NCI-H1930 (cell line): ENCODE measurements around the gene ZNF236.

Experiments
- DNase-seq, 2 experiments: peaks; one replicate each; lab custom pipeline; 2025; lab: John Stamatoyannopoulos, UW

ZNF236 gene

GRCh38 chr18:76973520-76974266 lies 151.3 kb downstream of the ZNF236 start:
- DNase-seq: no peak

- no peak for DNase-seq
Measured at GRCh38 chr18:76974386-76974785, 152.0 kb downstream of the ZNF236 start.

GRCh38 chr18:76975577-76976110 lies 153.3 kb downstream of the ZNF236 start:
- no peak for DNase-seq

GRCh38 chr18:76977108-76977621 lies 154.8 kb downstream of the ZNF236 start:
- DNase-seq: no peak

DNA sequence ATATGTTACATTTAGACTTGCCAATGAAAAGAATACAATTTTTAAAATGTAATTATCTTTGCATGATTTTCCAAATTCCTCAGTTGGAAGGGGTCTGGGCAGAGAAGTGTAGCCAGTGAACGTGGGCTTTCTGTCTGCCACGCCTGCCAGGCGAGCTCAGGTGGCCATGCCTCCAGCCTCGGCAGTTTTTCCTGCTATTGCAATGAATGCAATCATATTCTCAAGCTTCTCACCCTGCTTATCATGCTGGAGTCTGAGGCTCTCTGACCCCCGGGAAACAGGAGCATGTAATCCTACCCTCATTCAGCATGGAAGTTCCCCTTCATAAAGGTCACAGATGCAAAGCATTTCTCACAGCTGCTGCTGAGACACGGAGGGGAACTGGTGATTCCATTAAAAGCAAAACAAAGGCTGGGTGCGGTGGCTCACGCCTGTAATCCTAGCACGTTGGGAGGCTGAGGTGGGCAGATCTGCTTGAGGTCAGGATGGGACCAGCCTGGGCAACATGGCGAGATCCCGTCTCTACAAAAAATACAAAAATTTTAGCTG lies 155.4 kb downstream of the ZNF236 start:
- DNase-seq: no peak

DNA sequence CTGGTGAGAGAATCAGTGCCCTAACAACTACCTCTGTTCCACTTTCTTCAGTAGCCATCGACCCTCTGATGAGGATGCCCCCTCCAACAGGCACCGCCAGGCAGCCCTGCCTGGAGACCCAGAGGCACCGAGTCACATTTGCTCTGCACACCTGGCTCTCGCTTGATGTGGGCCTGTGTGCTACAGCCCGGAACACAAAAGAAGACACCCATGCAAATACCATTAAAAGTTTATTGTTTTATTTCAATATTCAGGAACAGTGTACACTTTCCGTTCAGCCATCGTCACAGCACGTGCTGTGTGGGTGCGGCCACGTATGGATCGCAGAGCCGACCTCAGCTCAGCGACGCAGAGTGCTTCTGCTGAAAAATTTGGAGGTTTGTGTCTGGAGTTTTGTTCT lies 156.3 kb downstream of the ZNF236 start:
- no peak for DNase-seq

GRCh38 chr18:76979111-76979751 lies 156.9 kb downstream of the ZNF236 start:
- DNase-seq: no peak

DNA sequence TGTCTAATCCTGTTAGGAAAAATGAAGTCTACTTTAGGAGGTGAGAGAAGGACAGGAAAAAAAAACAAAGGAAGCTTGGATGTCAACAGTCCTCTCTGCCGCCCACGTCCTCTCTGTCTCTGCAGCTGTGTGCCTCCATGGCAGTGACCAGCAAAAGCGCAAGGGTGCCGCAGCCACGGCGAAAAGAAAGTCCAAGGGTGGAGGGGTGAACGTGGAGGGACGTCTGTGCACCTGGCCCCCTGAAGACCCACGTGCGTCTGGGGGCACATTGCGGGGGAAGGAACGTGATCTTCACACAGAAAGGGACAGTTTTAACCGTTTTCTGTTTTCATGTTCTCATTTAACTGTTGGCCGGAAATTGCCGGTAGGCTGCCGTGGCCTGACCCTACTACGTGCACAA lies 157.5 kb downstream of the ZNF236 start:
- DNase-seq: no peak

DNA sequence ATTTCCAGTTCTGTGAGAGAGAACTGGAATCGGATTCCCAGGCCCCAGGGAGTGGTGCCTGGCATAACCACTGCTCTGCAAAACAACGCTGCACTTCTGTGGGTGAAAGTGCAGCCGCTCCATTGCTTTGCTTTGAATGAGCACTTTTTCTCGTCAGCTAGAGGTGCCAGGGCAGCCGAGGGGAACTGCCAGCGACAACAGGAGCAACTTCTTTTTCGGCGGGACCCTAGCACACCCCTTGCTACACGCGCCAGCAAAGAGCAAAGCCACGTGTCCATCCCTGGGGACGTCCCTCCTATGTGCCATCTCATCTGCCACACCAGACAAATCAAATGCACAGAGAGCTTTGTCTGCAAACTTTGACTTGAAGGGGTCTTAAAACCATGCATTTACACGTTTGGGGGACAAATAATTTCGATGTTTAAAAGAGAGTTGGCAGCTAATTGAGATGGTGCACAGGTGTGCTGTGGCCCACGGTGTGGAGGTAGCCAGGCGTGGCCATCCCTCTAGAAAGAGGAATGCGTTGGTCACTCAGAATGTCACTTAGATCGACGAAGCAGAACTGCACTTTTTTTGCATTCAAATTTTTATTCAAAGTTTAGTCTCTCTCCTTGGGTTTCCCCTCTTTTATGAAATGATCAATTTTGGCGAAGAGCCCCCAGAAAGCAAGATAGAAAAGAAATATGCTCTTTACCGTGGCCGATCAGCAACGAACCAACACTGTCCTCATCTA lies 158.5 kb downstream of the ZNF236 start:
- DNase-seq: no peak

DNA sequence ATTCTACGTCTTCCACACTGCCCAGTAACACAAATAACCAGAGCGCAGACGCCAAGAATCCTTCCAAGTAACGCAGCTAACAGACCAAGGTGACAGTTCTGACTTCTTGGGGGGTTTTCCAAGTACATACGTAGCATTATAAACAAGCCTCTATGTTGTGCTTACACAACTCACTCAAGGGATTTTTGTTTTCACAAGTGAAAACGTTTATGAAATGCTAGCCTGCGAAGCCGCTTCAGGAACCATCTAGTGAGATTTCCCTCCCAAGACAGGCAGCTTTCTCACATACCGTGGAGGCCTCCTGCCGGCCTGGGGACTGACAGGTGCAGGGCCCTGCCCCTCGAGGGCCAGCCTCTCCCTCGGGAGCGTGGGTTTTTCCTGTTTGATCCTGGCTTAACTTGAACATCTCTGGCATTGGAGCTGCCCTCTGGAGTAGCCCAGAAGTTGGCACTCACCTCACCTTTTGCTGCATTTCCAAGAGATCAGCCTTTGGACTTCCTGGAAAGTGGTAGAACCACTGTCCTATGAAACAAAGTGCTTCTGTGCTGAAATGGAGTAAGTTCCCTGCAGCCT lies 159.1 kb downstream of the ZNF236 start:
- no peak for DNase-seq

DNA sequence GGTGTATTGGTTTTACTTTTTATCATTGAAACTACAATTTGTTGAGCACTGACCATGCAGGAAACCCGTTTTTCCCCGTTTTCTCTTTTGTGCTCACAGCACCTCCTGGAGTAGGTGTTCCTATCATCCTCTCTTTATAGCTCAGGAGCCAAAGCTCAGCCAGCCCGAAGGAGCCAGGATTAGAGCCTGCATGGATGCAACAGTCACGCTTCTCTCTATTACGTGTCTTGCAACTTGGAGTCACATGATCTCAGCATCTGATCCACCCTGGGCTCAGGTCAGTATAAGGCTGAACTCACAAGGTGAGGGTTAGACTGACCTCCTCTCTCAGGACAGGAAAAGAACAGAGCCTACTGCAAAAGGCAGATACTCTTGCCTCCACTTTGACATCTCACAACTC lies 159.7 kb downstream of the ZNF236 start:
- DNase-seq: no peak

DNA sequence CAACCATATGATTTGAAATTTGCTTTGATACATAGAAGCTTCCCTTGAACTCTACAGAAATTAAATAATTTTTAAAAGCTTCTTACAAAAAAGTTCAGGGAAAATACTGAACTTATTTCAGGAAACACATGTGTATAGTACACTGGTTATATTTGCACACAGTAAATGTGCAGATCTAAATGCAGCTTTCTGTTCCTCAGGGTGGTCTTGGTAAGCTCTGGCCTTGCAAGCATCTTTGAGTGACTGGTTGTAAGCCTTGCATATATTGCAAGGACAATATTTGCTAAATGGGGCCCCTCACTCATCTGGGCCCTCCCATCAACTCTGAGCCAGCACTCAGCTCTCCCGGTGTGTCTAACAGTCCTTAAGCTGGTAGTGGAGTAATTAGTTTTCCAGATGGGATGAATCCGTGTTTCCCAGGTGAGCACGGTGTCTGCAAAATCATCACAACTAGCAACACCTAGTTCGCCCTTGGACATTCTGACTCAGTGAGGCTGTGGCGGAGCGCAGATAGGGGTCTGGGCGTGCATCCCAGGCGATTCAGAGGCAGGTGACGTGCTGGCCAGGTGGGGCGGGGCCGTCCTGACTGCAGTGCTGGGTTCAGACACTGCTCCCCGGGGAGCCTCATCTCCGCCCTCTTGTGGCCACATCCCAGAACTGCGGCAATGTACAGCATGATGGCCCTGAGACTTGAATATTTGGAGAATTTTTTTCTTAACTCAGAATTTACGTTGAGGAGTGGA lies 160.7 kb downstream of the ZNF236 start:
- DNase-seq: peak; percentile 45 to 73

DNA sequence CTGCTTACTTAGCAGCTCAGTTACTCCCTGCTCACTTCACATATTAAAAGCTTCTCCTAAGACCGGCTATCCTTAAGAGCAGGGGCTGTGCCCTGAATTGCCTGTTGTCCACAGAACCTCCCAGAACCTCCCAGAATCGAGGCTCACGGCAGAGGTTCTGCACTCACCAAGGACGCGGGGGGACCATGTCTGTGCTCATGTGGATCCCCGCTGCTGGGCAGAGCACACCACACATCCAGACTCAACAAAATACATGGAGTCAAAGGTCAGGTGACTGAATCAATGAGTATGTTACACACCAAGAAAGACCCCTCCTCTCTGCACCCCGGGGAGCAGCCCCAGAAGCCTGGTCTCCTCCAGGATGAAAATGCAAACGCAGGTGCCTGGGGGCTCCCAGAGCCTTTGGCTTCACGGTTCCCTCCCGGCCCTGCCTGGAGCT lies 161.3 kb downstream of the ZNF236 start:
- DNase-seq: no peak

DNA sequence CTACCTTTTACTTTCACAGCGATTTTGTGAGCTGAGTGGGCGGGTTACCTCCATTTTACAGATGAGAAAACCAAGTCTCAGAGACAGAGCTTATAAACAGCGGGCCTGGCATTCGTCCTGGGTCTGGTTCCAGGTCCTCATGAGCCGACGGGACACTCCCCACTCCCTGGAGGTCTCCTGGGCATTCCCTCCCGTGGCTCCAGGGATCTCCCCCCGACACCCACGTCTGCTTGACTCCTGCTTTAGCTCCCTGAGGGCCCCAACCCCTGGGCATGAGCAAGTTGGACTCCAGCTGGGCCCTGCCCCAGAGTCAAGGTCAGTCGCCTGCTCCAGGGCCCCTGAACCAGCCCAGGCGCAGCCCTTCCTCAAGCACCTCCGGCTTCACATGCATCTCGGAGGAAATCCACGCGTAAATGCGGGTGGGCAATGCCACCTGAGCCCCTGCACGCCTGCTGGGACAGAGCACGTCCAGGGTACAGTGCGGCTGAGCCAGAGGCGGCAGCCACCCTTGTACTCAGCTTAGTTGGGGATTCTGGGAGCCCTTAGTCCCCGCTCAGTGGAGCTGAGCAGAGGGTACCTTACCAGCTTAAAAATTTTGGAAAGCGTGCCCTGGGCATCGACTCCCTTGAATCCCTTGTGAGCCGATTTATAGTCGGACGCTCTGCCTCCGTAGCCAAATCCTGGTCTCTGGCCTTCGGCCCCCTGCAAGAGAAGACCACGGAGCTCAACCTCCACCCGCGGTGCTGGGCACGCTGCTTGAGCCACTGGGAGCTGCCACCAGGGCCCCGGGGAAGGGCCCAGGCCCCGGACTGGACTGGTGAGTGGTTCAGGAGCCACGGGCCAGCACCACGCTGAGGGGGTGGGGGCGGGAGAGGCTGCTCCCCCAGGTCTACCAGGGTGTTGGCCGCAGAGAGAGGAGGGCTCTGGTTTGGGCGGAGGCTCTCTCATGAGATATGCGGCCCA lies 162.1 kb downstream of the ZNF236 start:
- DNase-seq: no peak

GRCh38 chr18:76985156-76985950 lies 163.0 kb downstream of the ZNF236 start:
- DNase-seq: no peak

DNA sequence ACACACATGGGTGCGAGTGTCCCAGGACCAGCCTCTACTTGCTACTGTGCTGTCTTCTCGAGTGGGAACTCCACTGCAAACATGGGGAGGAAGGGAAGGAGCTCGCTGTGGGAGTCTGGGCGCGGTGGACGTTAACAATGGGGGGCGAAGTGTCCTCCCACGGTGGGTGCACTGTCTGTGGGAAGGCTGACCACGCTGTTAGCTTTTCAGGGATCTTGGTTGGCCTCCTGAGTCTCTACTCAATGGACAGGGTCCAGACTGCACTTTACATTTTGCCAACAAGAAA lies 163.5 kb downstream of the ZNF236 start:
- no peak for DNase-seq

DNA sequence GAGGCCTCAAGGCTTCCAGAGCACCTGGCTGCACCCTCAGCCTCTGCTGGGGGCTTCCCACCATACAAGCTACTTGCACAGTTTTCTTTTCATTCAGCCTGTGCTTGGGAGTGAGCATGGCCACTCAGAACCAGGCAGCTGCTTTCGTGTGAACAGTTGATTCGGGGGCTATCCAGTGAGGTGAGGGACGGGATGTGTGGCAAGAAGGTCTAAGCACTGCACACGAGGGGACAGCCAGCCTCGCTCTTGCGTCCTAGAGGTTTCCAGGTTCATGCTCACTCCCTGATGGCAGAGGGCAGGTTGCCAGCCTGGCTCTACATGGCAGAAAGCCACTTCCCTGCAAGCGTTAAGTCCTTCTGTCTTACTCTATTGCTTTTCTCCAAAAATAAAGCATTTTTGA lies 164.0 kb downstream of the ZNF236 start:
- DNase-seq: no peak

DNA sequence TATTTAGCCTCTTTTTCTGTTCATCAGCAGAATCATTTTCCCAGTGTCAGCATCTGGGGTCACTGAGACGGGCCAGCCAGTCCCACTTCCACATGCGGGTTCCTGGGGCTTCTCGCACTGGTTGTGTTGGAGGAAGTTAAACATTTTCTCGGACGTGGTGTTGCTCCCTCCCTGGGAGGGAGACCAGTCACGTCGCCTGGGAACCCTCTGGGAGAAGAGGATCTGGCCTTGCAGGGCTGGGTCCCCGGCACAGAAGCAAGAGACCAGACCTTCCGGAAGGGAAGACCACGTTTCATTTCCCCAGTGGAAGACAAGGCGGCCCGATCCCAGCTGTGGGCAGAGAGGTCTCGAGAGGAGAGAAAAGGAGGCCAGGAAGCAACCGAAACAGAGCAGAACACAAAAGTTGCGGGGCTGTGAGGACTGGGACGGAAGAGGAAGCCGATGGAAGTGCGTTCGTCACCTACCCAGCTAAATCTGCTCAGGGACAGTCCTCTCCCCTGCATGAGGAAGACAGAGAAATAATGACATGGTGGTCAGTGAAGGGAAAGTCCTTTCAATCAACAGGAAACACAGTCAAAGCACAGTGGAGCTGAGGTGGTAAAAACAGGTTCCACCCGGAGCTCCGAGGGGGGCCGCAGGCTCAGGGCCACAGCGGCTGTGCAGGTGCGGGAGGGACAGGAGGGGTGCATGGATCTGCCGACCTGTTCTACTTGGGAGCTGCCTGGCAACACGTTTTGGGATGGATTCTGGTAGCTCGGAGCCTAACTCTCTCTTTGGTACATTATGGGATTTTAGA lies 165.9 kb downstream of the ZNF236 start:
- DNase-seq: no peak
